GM21737 (cell line): Measurements from ENCODE around the gene KCNJ11.

Experiments used
- ATAC-seq: cut with Tn5 transposase; IDR thresholded peaks from one replicate; pipeline ENCODE4 v1.9.1; 2021; ENCODE audit warnings: mild to moderate bottlenecking, moderate library complexity; ENCODE audit not compliant: unreplicated experiment

The KCNJ11 gene

DNA sequence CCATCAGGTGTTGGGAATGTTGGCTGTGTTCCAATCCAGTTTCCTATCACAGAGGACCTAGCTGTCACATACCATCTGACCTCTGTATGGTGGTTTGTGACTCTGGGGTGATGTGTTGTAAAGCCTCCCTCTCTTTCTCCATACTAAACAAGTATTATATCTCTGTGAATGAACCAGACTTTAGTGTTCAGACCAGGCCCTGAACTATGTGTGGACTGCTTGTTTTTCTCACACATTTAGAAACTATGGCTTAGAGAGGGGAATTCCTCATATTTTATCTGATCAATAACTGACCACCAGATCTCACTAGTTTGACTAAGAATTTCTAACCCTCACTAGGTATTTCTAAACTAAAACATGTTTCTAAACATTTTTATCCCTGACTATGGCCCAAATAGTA, 19.4 kb downstream of the KCNJ11 start:
- no peak for ATAC-seq

DNA sequence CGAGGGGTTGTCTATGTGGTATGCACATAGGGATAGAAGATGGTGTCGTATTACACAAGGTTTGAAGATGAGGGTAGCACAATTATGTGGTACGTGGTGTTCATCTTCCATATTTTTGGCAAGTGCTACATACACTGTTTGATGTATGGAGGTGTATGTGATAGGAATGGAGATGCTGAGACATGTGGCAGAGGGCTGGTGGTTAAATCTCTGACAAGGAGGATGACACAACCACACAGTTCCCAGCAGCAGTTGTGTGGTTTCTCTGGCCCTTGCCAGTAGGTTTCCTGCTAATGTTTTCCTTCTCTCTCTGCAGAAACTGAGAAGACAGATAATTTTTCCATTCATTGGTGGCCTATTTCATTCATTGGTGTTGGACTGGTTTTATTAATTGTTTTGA, 19.9 kb downstream of the KCNJ11 start:
- no peak for ATAC-seq

DNA sequence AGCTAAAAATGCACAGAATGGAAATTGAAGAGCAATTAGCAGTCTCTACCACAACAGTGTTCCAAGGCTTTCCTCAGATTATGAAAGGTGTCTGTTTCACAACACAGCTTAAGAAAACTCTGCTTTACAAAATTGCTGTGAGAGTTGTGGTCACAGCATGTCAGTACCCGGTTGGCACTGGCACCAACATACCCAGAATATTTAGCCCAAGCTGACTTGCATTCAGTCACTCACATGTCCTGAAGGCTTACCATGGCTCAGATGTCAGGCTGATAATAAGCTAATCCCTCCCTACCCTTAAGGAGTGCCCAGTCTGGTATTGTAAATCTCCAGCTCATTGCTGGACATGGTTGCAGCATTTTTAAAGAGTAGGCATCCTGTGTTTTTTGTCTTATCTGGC, 22.0 kb downstream of the KCNJ11 start:
- ATAC-seq, result no peak

DNA sequence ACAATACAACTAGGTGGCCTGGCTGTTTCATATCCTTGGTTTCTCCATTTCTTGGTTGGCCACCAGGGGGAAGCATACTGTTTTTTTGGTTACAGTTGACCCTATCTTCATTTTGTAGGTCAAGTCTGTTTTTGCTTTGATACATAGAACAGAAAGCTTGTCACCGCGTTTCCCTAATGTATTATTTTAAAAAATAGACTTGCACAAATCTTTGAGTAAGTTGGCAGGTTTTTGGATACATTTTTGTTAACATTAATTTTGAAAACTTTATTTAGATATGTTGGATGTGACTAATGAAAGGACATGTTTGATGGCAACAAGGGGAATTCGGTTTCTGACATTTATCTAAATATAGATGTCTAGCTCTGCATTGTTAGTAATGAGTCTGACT, 33.9 kb downstream of the KCNJ11 start:
- peak; percentile 51 for ATAC-seq

DNA sequence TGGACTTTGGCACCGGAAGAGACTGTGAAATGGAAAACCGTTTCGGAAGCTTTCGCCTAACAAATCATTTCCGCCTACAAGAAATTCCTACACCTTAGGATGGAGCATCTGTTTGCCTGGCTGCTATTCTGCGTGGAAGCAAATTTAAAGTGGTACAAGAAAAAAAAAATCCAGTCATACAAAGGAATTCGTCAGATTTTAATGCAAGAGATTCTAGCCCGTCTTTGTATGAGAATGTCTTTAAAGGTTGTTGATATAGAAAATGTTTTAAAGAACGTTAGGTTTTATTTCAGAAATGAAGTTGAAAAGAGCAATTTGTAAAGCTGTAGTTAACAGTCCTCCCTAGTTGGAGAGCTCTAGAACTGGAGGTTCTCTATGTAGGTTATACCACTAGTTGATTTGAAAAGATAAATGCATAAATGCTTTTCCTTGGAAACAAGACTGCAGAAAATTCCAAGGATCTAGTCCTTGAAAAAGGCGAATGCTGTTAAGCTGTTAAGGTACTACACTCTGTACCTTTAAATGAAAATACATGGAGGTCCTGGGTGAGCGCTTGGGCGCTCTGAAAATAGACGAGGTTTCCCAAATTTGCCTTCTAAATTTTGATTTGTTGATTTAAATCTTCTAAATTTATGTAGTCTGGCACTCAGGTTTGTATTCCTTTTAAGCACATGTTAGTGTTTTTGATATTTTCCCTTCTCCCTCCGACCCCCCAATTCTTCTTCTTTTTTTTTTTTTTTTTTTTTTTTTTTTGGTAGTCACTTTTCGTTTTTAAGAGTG, 34.4 kb downstream of the KCNJ11 start:
- no peak for ATAC-seq

DNA sequence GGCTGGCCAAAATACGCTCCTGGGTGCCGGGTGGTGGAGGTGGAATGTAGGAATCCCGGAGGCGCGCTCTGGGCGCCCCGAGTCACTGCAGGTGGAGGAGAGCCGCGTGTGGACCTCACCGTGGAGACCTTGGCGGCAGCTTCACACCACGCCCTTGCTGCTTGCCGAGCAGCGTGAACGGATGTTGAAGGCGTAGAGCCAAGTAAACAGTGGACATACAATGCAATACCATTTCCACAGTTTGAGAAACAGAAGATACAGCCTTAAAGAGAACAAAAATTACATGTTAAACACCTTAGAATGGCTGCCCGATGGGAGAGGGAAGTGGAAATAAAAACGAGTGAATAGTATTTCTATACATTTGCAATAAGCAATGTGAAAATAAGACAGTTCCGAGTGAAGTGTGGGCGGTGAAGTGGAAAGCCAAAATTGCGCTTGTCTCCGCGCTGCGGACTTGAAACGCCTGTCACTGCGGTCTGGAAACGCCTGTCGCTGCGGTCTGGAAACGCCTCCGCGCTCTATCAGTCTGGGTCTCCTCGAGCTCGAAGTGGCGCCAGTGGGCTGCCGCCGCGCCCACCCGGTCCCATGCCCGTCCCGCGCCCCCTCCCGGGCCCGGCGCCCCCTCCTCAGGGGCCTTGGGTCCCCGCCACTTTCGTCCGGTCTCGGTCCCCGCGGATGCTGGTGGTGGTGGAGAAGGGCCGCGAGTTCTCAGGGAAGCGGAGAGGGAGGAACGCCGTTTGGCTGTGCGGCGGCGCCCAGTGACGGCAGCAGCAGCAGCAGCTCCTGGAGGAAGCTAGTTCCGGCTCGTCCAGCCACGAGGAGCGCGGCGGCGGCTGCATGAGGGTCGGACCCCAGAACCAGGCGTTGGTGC, 35.3 kb downstream of the KCNJ11 start:
- ATAC-seq, result no peak

DNA sequence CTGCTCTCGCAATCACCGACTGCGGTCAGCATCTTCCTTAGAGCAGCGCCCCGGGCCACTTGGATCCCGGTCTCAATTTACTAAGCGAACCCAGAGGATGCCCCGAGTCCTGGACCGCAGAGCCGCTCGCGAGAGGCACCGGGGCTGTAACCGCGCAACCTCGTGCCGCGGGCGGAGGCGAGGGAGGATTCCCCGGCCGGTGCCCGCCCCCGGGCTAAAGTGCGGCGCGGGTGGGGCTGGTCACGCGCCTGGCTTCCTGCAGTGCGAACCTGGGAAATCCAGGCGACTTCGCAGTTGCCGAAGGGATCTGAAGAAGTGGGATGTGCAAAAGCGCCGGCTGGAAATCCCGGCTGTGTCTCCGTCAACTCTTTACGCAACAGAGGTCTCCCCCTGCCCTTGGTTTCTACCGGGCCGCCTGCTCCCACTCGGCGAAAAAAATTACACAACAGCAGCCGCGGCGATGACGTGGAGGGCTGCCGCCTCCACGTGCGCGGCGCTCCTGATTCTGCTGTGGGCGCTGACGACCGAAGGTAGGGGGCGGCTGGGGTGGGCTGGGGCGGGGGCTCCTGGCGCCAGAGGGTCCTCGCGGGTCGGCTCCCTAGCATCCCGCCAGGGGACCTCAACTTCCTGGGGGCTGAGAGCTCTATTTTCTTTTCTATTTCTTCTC, 36.8 kb downstream of the KCNJ11 start, which contains the start of gene NCR3LG1:
NCR3LG1 (plus strand) TSS at position 291 of the 667 bp plus-strand sequence; CDS start at position 461, 170 bp downstream.
- ATAC-seq, result no peak

DNA sequence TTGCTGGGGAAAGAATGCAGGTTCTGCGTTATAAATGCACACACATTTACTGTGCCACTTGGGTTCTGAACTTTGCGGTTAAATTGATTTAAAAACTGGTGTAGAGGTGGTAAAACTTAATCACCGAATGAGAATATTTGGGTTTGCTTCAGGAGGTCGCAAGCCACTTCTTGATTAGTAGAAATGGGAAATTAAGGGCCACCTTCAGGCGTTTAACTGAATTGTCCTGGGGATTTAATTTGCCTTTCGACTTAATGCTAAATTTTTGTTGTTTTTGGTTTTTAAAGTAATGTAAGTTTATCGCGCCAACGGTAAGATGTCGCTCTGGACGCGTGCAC, 37.3 kb downstream of the KCNJ11 start:
- no peak for ATAC-seq

DNA sequence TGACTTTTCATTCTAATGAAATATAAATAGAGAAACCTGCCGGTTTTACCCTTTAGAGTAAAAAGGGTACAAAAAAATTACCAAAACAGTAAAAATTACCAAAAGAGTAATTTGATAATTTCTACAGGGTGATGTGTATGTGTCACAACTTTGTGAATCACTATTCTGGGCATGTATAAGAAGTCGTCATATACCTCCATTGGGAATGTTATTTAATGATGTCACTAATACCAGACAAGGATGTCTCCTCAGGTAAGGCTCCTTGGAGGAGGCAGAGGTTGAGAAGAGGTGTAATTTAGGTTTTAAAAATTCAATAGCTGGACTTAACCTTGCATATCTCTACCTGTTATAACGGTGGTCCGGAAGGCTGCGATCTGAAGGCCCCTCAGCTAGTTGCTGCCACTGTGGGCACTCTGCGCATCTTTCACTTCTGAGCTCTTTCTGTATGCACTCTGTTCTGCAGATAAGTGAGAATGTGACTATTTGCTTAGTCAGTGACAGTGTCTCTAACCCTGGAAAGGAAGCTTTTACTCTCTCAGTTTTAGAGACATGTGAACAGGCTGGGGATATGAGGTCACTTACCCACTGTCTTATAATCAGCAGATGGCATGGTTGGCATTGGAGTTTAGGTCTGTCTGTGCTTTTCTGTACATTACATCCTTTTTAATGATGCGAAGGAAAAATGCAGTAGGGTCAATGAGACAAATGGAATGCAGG, 37.8 kb downstream of the KCNJ11 start:
- no peak for ATAC-seq

DNA sequence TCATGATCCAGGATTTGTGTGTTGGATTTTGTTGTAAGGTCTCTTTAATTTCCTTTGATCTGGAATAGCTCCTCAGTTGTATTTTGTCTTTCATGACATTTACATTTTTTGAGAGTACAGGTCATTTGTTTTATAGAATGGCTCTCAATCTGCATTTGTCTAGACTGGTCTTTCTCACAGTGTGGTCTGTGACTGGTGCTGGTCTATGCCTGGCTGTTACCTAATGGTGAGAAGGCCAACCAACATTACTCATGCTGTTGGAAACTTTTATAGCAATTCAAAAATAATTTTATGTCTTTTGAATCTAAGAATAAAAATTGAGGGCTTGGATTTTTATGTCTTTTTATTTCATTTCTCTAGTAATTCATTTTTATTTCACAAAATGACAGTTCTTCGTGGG, 40.8 kb downstream of the KCNJ11 start:
- ATAC-seq, result no peak

DNA sequence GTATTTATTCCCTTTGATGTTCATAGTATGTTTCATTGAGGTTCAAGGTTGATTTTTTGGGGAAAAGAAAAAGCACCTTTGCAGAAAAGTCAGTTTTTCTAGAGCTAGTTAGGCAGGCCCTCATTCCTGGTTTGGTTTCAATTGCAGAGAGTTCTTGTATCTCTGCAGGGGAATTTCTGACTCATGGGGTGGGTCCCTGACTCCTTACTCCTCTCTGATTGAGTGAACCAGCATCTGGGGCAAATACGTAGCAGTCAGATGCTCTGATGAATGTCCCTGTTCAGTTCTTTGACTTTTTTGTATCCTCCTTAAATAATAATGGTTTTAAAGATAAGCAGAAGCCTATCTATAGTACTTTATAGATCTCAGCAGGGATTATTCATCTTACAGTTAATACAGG, 44.6 kb downstream of the KCNJ11 start:
- ATAC-seq, result no peak

DNA sequence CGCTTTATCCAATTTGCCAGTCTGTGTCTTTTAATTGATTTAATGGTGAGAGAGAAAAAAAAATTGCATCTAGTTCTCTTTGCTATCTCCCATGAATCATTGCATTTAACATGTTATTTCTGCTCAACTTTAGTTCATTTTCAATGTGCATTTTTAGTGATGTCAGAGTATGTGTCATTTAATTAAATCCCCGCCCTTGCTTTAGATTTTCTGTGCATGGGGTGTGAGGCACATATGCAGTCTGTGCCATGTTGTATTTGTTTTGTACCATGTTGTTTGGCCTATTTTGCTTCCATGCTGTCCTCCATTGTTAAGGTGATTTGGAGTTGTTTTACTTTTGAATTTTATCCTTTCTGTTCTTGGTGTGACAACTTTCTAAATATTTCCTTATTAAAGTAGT, 45.2 kb downstream of the KCNJ11 start:
- no peak for ATAC-seq
